ENCODE data around the gene RPL13. TPM values are rescaled to one million over a fixed set of nuclear protein-coding genes. Genes with fewer than 3 reads are reported as not detected.

RPL13 gene
- total and polyA plus RNA-seq, 2 of the 4 experiments (the other 2 are of a cell fraction), result 2,098 to 3,527 TPM

GRCh38 chr16:89607453-89607852 lies 47.0 kb downstream of the RPL13 start:
- Histone ChIP-seq H3K18ac (ENCODE audit: low read depth, low read length) (no peak overlapping the region), H4K91ac (ENCODE audit: insufficient read depth, low read depth, low read length) (no peak overlapping the region), H3K4me3 (ENCODE audit: insufficient read depth, low read depth, low read length) (no peak overlapping the region), H2BK15ac (ENCODE audit: low read depth, low read length) (no peak overlapping the region), H3K56ac (ENCODE audit: extremely low read depth, insufficient read depth, low read length) (no peak overlapping the region), H2BK120ac (ENCODE audit: low read depth, low read length) (no peak overlapping the region), H4K5ac (ENCODE audit: low read depth, low read length) (no peak overlapping the region), H2AFZ (replicated peaks; ENCODE audit: low read length, poor library complexity) (no peak overlapping the region), H3K79me1 (ENCODE audit: low read depth in 1 of 2, low read length in 2 of 2) (no peaks in the 10 kb centered on the region), H3K23ac (ENCODE audit: low read depth, low read length) (no peak overlapping the region), H4K20me1 (ENCODE audit: insufficient read depth, low read length) (peaks cover 11% of the 10 kb centered on the region), H3K27ac (ENCODE audit: insufficient read depth, low read length) (no peak overlapping the region), H2AK5ac (ENCODE audit: low read depth, low read length) (no peak overlapping the region), H3K36me3 (ENCODE audit: control insufficient read depth, insufficient read depth, low read length) (no peaks in the 10 kb centered on the region), H3K9me3 (ENCODE audit: control insufficient read depth, insufficient read depth, low read length) (no peaks in the 10 kb centered on the region), H3K4ac (ENCODE audit: low read depth, low read length) (no peak overlapping the region), H3K27me3 (ENCODE audit: control insufficient read depth, insufficient read depth, low read length) (peaks cover 4% of the 10 kb centered on the region; the same call in 1 of the 2 replicates), H2BK20ac (ENCODE audit: low read depth, low read length) (no peak overlapping the region), H3K9ac (ENCODE audit: low read depth, low read length) (no peak overlapping the region), H3K4me1 (ENCODE audit: control insufficient read depth, insufficient read depth, low read length) (peaks cover 6% of the 10 kb centered on the region), H4K8ac (ENCODE audit: low read depth in 2 of 2, low read length in 2 of 2) (no peak overlapping the region), H3K4me2 (ENCODE audit: low read depth, low read length) (no peak overlapping the region), H3K14ac (replicated peaks; ENCODE audit: low read depth, low read length) (no peak overlapping the region), H2AK9ac (replicated peaks; ENCODE audit: low read depth, low read length, poor library complexity) (no peak overlapping the region), H3K9me1 (ENCODE audit: insufficient read depth, low read length) (peaks cover 8% of the 10 kb centered on the region), H2BK5ac (ENCODE audit: low read depth, low read length, poor library complexity, severe bottlenecking) (no peak overlapping the region)
- no TSS peak for BruUV-seq (replicated peaks)
- dilution Hi-C loops (cut with HindIII; ENCODE audit: low sequenced_read_pairs, unreplicated experiment), result no loop called here
- ChIA-PET CTCF (no interaction called here), POLR2A (ENCODE audit: unreplicated experiment) (no interaction called here)
- 58% methylated on average over 2 of the region's 9 CpGs; no CpG with 5 or more reads in 1 of the 2 experiments for WGBS, 2 experiments (ENCODE audit: extremely low coverage in 2 of 2, insufficient read length in 1 of 2)
- ATAC-seq (ENCODE audit: low read depth), result no peak
- no peak for DNase-seq
- in situ Hi-C loops (cut with MboI; ENCODE audit: low sequenced_read_pairs), result no loop called here
- TF ChIP-seq MAZ (IDR thresholded peaks at IDR 0.05; ENCODE audit: borderline replicate concordance, low read depth, low read length) (no peak), POLR2A (IDR thresholded peaks at IDR 0.05; ENCODE audit: low read depth, low read length) (no peak), BHLHE40 (IDR thresholded peaks at IDR 0.05; ENCODE audit: low read depth, low read length) (no peak)
- intact Hi-C loops (cut with micrococcal nuclease), result no loop called here

All from IMR-90 (cell line).